Adrenal gland (tissue), 12 donors: ENCODE data around the gene PTPN22. TPM values are rescaled to one million over a fixed set of nuclear protein-coding genes. Genes with fewer than 3 reads are reported as not detected.

ENCODE experiments used
- DNase-seq, 7 donors: peaks; one replicate each; pipeline ENCODE4 v3.0.0-alpha.2; 2019 to 2020
- H3K27ac ChIP-seq, 5 donors: fragments of 200-600 bp; sonication (generic) in 4 of 5; 1 replicate in 3 of 5; 2 replicates in 2 of 5; pipeline versions ENCODE4 v1.5.1 to v1.8.0; 2016 to 2020; ENCODE audit warnings: mild to moderate bottlenecking in 1 of 5
- H3K27me3 ChIP-seq: fragments of 200-600 bp; 2 replicates; pipeline ENCODE4 v1.8.0; 2021
- H3K36me3 ChIP-seq, 2 donors: fragments of 200-600 bp; replicated peaks in 1 of 2; 1 replicate in 1 of 2; 2 replicates in 1 of 2; pipeline versions ENCODE4 v1.5.1 to v1.8.0; 2018 to 2022
- H3K4me1 ChIP-seq, 2 donors: fragments of 200-600 bp; replicated peaks in 1 of 2; 1 replicate in 1 of 2; 2 replicates in 1 of 2; pipeline versions ENCODE4 v1.5.1 to v1.8.0; 2018 to 2021
- H3K4me3 ChIP-seq, 4 donors: fragments of 200-600 bp; sonication (generic) in 3 of 4; one replicate each; pipeline ENCODE4 v1.5.1; 2016 to 2018
- H3K9me3 ChIP-seq, 3 donors: fragments of 200-600 bp; sonication (generic) in 1 of 3; replicated peaks in 1 of 3; 1 replicate in 2 of 3; 2 replicates in 1 of 3; pipeline versions ENCODE4 v1.5.1 to v1.8.0; 2016 to 2021
- POLR2A ChIP-seq, 2 donors: fragments of 450-650 bp; IDR thresholded peaks; one replicate each; pipeline ENCODE4 v1.6.1; 2017; ENCODE audit warnings: antibody characterized with exemption in 2 of 2, mild to moderate bottlenecking in 2 of 2, moderate library complexity in 1 of 2
- WGBS, 4 donors: extraction: QIAGEN DNeasy Blood & Tissue Kit in 2 of 4; methylation state at CpG; one replicate each; pipeline versions ENCODE4 v1.1.5 to v1.1.7; 2013 to 2017; 5-methylcytosine and 5-hydroxymethylcytosine counted together
- intact Hi-C, 2 donors: fragments of 100-400 bp; cut with DNase I; formaldehyde crosslinking; loops; one replicate each; pipeline versions ENCODE4 v1.14.1 to v1.15.0; 2022 to 2023
- polyA plus RNA-seq, 3 donors: library from polyadenylated mRNA; stranded (reverse); fragments of 200-250 nt in 2 of 3; fragments of 350-450 nt in 1 of 3; fragmentation: Illumina TruSeq in 1 of 3; extraction: RNeasy Lipid Tissue Mini Kit (QIAGEN cat#74804) in 1 of 3; gene quantifications; one replicate each; pipeline ENCODE4 v1.2.3, GENCODE V29; 2013 to 2014
- total RNA-seq, 9 donors: library from RNA; depleted of rRNA in 4 of 9; stranded (reverse); fragments of >200 nt in 4 of 9; fragments of 120-200 nt in 1 of 9; fragmentation: NEBNext Ultra II Directional in 1 of 9; extraction: Animal tissue kit (Norgen Biotek cat#: 25700) in 1 of 9; gene quantifications; one replicate each; pipeline versions ENCODE4 v1.1.0 to v1.2.4, GENCODE V29; 2013 to 2023
- TF ChIP-seq, protein P1 (sequence below), 6 experiments: fragments of 450-650 bp in 4 of 6; fragments of 200-600 bp in 2 of 6; sonication (generic) in 1 of 6; IDR thresholded peaks; 1 replicate in 5 of 6; 2 replicates in 1 of 6; pipeline versions ENCODE4 v1.5.1 to v1.8.0; 2016 to 2021; ENCODE audit warnings: antibody characterized with exemption in 6 of 6, mild to moderate bottlenecking in 2 of 6, moderate library complexity in 1 of 6
- donor health status: healthy with polysubstance abuse.
- donor health status: Bipolar disorder and iron deficiency.
- donor health status: DM: yes; HTN: yes; CAD: no.
- donor health status: DM: no; HTN: no; CAD: no.
- donor health status: DM: no; HTN: no; CAD: no.
- donor health status: DM: yes; HTN: yes; CAD: no.

The PTPN22 gene
- total and polyA plus RNA-seq, 12 donors, result 0.28 to 6.2 (median 2.7) TPM

DNA sequence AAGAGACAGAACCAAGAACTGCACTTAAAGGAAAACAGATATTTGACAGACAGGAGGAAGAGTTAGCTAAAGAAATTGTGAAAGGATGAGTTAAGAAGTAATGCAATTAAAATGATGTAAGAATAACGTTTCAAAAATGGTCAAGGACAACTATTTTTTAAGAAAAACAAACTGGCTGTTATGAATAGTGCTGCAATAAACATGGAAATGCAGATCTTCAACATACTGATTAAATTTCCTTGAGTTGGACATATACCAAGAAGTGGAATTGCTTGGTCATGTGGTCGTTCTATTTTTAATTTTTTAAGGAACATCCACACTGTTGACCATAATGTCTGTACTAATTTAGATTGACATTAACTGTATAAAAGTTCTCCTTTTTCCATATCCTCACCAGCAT lies 89.1 kb downstream of the PTPN22 start:
- DNase-seq, result no peak
- Histone ChIP-seq H3K4me3 (no peak overlapping the region), H3K27ac (peak overlapping the region in 2 of 5 donors; percentile 29 to 36), H3K4me1 (peaks cover 12 to 54% of the 10 kb centered on the region in 2 donors), H3K9me3 (no peaks in the 10 kb centered on the region), H3K27me3 (no peaks in the 10 kb centered on the region), H3K36me3 (no peaks in the 10 kb centered on the region)
- intact Hi-C loops, result no loop called here
- WGBS, 4 donors, result 14 to 25% (median 16%) methylated on average over 2 of the region's 2 CpGs
- TF ChIP-seq POLR2A (IDR thresholded peaks at IDR 0.05), result no peak
- TF ChIP-seq, protein P1, sequence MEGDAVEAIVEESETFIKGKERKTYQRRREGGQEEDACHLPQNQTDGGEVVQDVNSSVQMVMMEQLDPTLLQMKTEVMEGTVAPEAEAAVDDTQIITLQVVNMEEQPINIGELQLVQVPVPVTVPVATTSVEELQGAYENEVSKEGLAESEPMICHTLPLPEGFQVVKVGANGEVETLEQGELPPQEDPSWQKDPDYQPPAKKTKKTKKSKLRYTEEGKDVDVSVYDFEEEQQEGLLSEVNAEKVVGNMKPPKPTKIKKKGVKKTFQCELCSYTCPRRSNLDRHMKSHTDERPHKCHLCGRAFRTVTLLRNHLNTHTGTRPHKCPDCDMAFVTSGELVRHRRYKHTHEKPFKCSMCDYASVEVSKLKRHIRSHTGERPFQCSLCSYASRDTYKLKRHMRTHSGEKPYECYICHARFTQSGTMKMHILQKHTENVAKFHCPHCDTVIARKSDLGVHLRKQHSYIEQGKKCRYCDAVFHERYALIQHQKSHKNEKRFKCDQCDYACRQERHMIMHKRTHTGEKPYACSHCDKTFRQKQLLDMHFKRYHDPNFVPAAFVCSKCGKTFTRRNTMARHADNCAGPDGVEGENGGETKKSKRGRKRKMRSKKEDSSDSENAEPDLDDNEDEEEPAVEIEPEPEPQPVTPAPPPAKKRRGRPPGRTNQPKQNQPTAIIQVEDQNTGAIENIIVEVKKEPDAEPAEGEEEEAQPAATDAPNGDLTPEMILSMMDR (IDR thresholded peaks at IDR 0.05), result no peak

DNA sequence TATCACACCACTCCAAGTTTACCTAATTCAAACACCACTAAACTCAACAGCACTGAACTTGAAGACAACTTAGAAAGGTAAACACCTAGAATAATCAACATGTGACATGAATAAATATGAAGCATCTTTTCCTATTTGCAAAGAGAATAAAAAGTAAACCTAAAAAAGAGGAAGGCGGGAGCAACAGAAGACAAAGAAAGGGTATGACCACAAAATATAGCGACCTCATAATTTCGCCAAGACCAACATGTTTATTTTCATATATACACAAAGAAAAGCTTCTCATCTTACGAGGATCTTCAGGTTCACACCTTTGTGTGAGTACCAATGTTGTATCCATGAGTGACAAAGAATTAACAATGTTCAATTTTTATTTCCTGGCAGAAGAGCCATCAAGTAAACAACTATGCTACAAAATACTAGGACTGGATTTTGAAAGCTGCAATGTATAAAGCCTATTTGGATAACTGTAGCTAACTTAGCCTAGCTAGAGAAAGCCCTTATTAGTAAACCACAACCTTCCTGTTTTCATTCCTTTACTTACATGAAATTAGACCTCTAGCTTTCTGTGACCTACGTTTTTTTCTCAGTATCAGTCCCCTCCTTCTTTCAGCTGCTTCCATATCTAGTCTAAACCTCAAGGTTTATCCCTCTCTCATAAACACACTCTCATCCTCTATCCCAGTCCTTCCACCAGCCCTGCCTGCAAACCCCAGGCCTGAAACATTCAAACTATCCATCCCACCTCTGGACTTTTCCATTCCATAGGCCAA lies 91.0 kb downstream of the PTPN22 start:
- no peak for TF ChIP-seq POLR2A (IDR thresholded peaks at IDR 0.05)
- WGBS, 4 donors, result 77 to 87% (median 80%) methylated on average over 5 of the region's 5 CpGs

DNA sequence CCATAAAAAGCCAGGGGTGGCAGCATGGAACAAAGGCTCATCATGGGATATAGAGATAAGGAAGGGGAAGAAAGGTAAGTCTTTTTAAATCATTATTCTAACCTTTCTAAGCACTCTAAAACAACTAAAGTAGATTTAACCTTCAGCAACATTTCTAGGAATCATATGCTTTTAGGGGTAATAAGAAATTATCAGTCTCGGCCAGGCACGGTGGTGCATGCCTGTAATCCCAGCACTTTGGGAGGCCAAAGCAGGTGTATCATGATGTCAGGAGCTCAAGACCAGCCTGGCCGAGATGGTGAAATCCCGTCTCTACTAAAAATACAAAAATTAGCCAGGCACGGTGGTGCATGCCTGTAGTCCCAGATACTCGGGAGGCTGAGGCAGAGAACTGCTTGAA lies 92.0 kb downstream of the PTPN22 start:
- Histone ChIP-seq H3K4me3 (no peak overlapping the region), H3K4me1 (peaks cover 12 to 41% of the 10 kb centered on the region in 2 donors)
- WGBS, 4 donors, result 95 to 99% (median 98%) methylated on average over 5 to 6 of the region's 6 CpGs

More for the DNA sequence above, 91.0 kb downstream of the PTPN22 start:
- H3K4me3 ChIP-seq, result no peak overlapping the region
- H3K27ac ChIP-seq, result no peak overlapping the region
- H3K27me3 ChIP-seq, result no peaks in the 10 kb centered on the region
- intact Hi-C loops, result no loop called here
- no peak for DNase-seq
- H3K36me3 ChIP-seq, result peaks cover 0 to 9% of the 10 kb centered on the region in 2 donors
- peaks cover 12 to 46% of the 10 kb centered on the region in 2 donors for H3K4me1 ChIP-seq
- no peaks in the 10 kb centered on the region for H3K9me3 ChIP-seq

DNA sequence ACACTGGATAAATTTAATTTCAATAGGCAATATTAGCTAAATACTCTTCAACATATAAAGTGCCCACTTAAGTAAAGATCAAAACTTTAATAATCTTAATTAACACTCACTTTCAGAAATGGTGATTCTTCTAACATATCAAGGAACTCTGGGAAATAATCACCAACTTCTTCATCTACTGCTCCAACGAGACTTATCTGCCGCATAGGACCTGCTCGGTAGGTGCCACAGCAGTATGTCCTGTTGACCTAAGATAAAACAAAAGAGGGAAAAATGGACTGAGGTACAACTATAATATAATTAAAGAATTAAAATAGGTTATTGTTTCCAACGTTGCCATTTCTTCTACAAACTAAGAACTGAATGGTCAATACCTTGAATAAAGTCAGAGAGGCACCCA lies 94.0 kb downstream of the PTPN22 start:
- no peak overlapping the region for H3K27ac ChIP-seq
- H3K4me1 ChIP-seq, result peaks cover 3 to 21% of the 10 kb centered on the region in 2 donors
- intact Hi-C loops, result no loop called here
- 88 to 93% (median 90%) methylated on average over 4 of the region's 4 CpGs for WGBS, 4 donors
- no peaks in the 10 kb centered on the region for H3K9me3 ChIP-seq
- DNase-seq, result no peak
- H3K27me3 ChIP-seq, result no peaks in the 10 kb centered on the region
- H3K36me3 ChIP-seq, result peaks cover 0 to 22% of the 10 kb centered on the region in 2 donors
- no peak overlapping the region for H3K4me3 ChIP-seq
- TF ChIP-seq, protein P1 (IDR thresholded peaks at IDR 0.05), result no peak
- TF ChIP-seq POLR2A (IDR thresholded peaks at IDR 0.05), result no peak

More for the DNA sequence above, 92.0 kb downstream of the PTPN22 start:
- no peaks in the 10 kb centered on the region for H3K27me3 ChIP-seq
- H3K9me3 ChIP-seq, result no peaks in the 10 kb centered on the region
- no peak for TF ChIP-seq POLR2A (IDR thresholded peaks at IDR 0.05)
- TF ChIP-seq, protein P1 (IDR thresholded peaks at IDR 0.05), result no peak
- H3K27ac ChIP-seq, result no peak overlapping the region
- peaks cover 0 to 16% of the 10 kb centered on the region in 2 donors for H3K36me3 ChIP-seq
- no peak for DNase-seq
- intact Hi-C loops, result no loop called here
